ENCODE data around the gene RNF212B.

Gene RNF212B

DNA sequence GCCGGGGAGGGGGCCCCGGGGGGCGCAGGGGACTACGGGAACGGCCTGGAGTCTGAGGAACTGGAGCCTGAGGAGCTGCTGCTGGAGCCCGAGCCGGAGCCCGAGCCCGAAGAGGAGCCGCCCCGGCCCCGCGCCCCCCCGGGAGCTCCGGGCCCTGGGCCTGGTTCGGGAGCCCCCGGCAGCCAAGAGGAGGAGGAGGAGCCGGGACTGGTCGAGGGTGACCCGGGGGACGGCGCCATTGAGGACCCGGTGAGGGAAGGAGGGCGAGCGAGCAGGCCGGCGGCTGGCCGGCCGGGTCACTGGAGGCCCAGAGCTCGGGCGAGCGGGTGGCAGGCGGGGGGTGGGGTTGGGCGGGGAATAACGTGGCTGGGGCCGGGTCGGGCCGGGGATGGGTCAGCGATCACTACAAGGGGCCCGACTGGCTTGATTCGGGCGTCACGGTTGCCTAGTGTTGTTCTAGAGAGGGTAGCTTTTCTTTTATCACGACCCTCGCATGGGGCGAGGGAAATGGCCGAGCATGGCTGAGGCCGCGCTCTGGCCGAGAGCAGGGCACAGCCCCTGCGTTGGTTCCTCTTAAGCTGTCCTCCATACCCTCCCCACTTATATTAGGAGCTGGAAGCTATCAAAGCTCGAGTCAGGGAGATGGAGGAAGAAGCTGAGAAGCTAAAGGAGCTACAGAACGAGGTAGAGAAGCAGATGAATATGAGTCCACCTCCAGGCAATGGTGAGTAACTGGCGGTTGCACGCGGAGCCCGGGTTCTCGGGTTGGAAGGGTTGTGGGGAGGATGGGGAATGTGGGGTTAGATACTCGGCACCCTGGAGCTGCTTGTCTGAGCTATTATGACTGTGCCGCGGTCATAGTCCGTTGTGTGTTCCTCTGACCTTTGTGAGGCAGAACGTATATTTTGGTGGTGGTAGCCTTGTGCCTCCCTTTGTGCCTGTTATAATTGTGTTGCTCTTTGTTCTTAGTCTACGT, 84.1 kb downstream of the RNF212B start:
- DNase-seq: peak; percentile 33

Data from amniotic stem cell (primary cell).